GM19025 (cell line): ENCODE data around the gene CD47.

Experiments
- ATAC-seq: cut with Tn5 transposase; IDR thresholded peaks from one replicate; pipeline ENCODE4 v1.9.1; 2021; ENCODE audit warnings: mild to moderate bottlenecking, low read depth, moderate library complexity; ENCODE audit not compliant: unreplicated experiment

The CD47 gene

DNA sequence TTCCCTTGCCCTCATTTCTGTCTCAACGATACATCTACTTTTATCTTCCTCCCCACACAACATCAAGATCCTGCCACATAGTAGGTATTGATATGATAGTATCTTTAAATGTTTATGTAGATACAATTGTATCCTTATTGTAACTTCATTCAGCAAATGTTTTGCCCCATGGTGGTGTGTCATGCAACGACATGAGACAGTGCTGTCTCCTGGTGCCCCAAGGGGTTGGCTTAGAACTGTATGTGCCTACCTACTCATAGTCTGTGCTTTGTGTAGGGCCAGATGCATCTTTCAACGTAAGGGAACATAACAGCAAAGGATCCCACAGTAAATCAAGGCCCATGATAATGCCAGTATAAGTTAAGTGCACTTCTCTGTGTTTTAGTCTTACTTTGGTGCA is 2.8 kb upstream of the CD47 start:
- no peak for ATAC-seq

GRCh38 chr3:108093021-108093420 is 2.2 kb upstream of the CD47 start:
- no peak for ATAC-seq

- no peak for ATAC-seq
Measured at GRCh38 chr3:108092501-108092900, 1.7 kb upstream of the CD47 start.

GRCh38 chr3:108091498-108092250 is 843 bp upstream of the CD47 start:
- ATAC-seq = no peak

GRCh38 chr3:108090049-108090700 is 656 bp downstream of the CD47 start:
- peak; percentile 1 for ATAC-seq

DNA sequence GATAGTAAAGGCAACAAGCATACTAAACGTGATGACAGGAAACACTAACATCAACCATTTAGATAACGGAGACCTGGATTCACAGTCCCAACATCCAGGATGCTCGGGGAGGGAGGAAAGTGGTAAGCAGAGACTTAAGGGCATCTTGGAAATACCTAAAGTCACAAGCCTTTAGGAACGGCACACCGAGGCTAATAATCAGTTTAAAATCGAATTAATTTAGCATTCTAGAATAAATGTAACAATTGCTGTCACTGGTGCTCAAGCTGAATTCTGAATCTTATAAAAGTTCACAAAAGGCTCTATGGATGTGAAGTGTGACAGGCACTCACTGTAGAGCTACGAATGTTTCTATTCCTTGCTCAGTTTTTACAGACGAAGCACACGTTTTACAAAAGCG is 1.3 kb downstream of the CD47 start:
- ATAC-seq = no peak

- ATAC-seq = no peak
Measured at GRCh38 chr3:108088697-108089096, 2.1 kb downstream of the CD47 start.

DNA sequence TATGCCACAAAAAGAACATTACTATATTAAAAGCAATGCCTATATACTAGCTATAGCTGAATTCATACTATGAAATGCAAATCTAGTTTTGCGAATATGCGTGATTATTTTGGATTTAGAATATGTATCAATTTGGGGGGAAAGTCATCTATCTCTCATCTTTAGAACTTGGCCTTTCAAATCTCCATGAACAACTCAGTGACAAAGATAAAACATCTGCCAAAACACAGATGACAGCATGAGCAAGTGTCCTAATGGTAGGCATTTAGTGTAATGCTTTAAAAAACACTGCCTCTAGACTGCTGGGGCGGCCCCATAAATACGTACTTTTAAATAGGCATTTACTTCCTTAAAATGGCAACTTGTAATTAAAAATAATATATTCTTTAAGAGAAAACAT is 2.7 kb downstream of the CD47 start:
- ATAC-seq = no peak

DNA sequence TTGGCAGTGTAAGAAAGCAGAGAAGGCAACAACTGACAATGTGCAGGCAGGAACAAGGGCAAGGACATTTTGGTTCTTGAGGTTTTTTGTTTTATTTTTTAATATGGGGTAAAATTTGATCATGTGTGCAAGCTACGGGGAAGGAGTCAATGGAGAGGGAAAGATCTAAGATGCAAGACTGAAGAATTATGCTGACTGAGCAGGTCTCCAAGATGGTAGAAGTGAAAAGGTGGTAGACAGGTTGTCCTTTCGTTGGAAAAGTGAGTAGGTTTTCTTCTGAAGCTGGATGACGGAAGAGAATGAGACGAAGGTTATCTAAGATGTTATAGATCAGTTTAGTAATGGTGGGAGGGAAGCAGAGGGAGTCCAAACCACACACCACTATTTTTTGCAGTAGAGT is 4.2 kb downstream of the CD47 start:
- ATAC-seq = no peak

GRCh38 chr3:108085810-108086350 is 5.0 kb downstream of the CD47 start:
- no peak for ATAC-seq

GRCh38 chr3:108085370-108085769 is 5.5 kb downstream of the CD47 start:
- ATAC-seq = no peak

GRCh38 chr3:108079877-108080276 is 11.0 kb downstream of the CD47 start:
- ATAC-seq = no peak

- no peak for ATAC-seq
Measured at GRCh38 chr3:108079043-108079442, 11.8 kb downstream of the CD47 start.

- no peak for ATAC-seq
Measured at GRCh38 chr3:108076564-108076963, 14.3 kb downstream of the CD47 start.

GRCh38 chr3:108073764-108074431 is 16.9 kb downstream of the CD47 start:
- no peak for ATAC-seq

GRCh38 chr3:108071368-108071767 is 19.5 kb downstream of the CD47 start:
- no peak for ATAC-seq

- no peak for ATAC-seq
Measured at GRCh38 chr3:108070356-108070755, 20.5 kb downstream of the CD47 start.

GRCh38 chr3:108067768-108068167 is 23.1 kb downstream of the CD47 start:
- ATAC-seq = no peak

DNA sequence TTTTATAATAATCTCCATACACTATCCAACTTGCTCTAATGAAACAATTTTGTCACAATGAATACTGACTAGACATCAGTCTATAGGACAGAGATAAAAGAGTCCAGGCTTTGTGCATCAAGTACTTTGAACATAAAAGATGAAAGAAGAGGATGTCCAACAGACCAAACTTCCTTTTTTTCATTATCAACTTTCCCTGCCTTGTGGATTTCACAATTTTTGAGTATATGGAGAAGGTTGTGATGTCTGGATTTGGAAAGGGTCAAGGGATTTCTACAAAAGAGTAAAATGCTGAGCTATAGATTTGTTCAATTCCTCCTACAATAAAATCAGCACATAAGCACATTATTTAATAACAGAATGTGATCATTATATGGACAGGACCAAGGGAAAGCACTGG is 25.7 kb downstream of the CD47 start:
- ATAC-seq = no peak

DNA sequence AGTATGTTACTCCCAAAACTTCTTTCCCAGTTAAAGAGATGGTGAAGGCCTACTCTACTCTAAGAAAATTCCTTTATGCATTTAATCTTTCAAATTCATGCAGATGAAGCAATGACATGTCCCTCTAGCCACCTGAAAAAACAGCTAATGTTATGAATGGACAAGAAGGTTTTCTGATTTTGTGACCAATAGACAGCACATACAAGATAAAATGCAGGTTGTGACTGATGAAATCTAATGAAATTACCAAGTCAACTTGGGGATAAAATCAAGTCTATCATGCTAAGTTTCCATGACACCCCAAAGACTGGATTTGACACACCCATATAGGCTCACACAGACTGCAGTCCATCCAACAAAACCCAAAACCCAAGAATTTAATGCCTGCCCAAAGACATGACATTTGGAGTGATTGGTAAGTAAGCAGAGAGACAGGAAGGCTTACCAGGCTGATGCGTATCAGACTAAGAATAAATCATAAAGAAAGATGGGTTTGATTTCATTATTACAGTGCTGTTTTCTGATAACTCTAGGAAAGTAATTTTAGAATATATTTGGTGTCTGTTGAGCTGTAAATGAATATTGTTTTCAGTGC is 26.4 kb downstream of the CD47 start:
- no peak for ATAC-seq

DNA sequence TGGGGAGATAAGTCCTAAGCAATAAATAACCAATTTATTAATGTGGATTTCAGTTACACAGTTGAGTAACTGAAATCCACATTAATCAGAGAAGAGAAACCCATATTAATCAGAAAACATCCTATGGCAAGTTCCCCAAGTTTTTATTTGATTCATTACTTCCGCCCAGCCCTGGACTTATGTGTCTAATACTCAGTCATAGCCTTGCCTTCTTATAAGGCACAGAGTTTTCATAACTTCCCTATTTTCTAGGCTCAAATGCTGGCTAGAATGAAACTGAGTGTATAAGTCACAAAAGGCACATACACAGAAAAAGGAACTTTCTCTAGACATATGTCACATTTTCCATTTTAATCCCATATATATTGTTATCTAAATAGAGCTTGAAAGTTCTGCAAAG is 28.8 kb downstream of the CD47 start:
- peak; percentile 57 for ATAC-seq
